HepG2 (cell line): ENCODE data around the gene PRKCE. TPM values are rescaled to one million over a fixed set of nuclear protein-coding genes. Genes with fewer than 3 reads are reported as not detected.

ENCODE experiments used
- ATAC-seq: fragments of 200-7000 bp; cut with Tn5 transposase; 3 replicates; pipeline ENCODE4 v1.9.1; 2020; ENCODE audit warnings: mild to moderate bottlenecking, moderate library complexity
- BruUV-seq: library from RNA; stranded (reverse); fragments of 400-500 nt; replicated peaks from 2 replicates; lab custom pipeline; 2021; lab: Mats Ljungman, UMichigan
- CTCF ChIA-PET: fragments of 300-600 bp; formaldehyde crosslinking; extraction: SDS; loops from one replicate; lab custom pipeline; 2021; ENCODE audit warnings: low total read pairs, inconsistent platforms, low intra/inter-chr PET ratio; lab: Yijun Ruan, JAX
- POLR2A ChIA-PET: fragments of 350-600 bp; sonication (Branson Sonifier 250); formaldehyde crosslinking; loops from one replicate; lab custom pipeline; 2020; ENCODE audit warnings: antibody characterized with exemption, inconsistent platforms; lab: Yijun Ruan, JAX
- DNase-seq: peaks from one replicate; pipeline ENCODE4 v3.0.0-alpha.2; 2015; ENCODE audit warnings: low spot score
- FAIRE-seq: peaks from 3 replicates; lab custom pipeline; 2011; peaks lifted over from hg19 to GRCh38; lab: Jason Lieb, UNC
- H2AFZ ChIP-seq: one replicate; pipeline ENCODE4 v1.6.1; 2011; ENCODE audit warnings: low read length, inconsistent platforms
- H3K27ac ChIP-seq: fragments of 300-600 bp; 3 replicates; pipeline ENCODE4 v1.8.0; 2011; ENCODE audit warnings: mixed run types, mild to moderate bottlenecking, mixed read lengths, low read length, inconsistent platforms; ENCODE audit not compliant: insufficient read depth; ENCODE audit errors: extremely low read length
- H3K27me3 ChIP-seq, 2 experiments: fragments of 200-600 bp in 1 of 2; 2 replicates in 1 of 2; 3 replicates in 1 of 2; pipeline versions ENCODE4 v1.6.0 to v1.8.0; 2011; ENCODE audit warnings: low read length in 2 of 2, mild to moderate bottlenecking in 2 of 2, moderate library complexity in 2 of 2, inconsistent platforms in 1 of 2; ENCODE audit not compliant: insufficient read depth in 2 of 2, control insufficient read depth in 1 of 2
- H3K36me3 ChIP-seq, 2 experiments: fragments of 200-600 bp in 1 of 2; replicated peaks in 1 of 2; 2 replicates in 1 of 2; 3 replicates in 1 of 2; pipeline versions ENCODE4 v1.5.1 to v1.8.0; 2011; ENCODE audit warnings: low read length in 2 of 2, inconsistent platforms in 1 of 2; ENCODE audit not compliant: insufficient read depth in 2 of 2, control insufficient read depth in 1 of 2
- H3K4me1 ChIP-seq: 2 replicates; pipeline ENCODE4 v1.5.1; 2012; ENCODE audit warnings: low read length, inconsistent platforms; ENCODE audit not compliant: insufficient read depth
- H3K4me2 ChIP-seq: 2 replicates; pipeline ENCODE4 v1.6.0; 2011; ENCODE audit warnings: low read depth, low read length, inconsistent platforms
- H3K4me3 ChIP-seq, 3 experiments: fragments of 200-600 bp in 1 of 3; sonication (generic), shearing (Covaris generic) in 1 of 3; replicated peaks in 1 of 3; 2 replicates each; pipeline ENCODE4 v1.5.1; 2011 to 2016; ENCODE audit warnings: low read length in 3 of 3, inconsistent platforms in 2 of 3, low read depth in 2 of 3, mild to moderate bottlenecking in 2 of 3, control low read depth in 1 of 3, mixed read lengths in 1 of 3; ENCODE audit not compliant: insufficient read depth in 1 of 3
- H3K79me2 ChIP-seq: one replicate; pipeline ENCODE4 v1.6.1; 2011; ENCODE audit warnings: low read length, inconsistent platforms; ENCODE audit not compliant: insufficient read depth
- H3K9ac ChIP-seq: 2 replicates; pipeline ENCODE4 v1.6.0; 2011; ENCODE audit warnings: mild to moderate bottlenecking, low read depth, low read length, inconsistent platforms; ENCODE audit not compliant: insufficient read depth
- H3K9me3 ChIP-seq: 2 replicates; pipeline ENCODE4 v1.5.1; 2012; ENCODE audit warnings: mild to moderate bottlenecking, low read length
- H4K20me1 ChIP-seq: 2 replicates; pipeline ENCODE4 v1.6.0; 2011; ENCODE audit warnings: inconsistent platforms, mild to moderate bottlenecking, low read length, moderate library complexity; ENCODE audit not compliant: insufficient read depth
- E2F1 ChIP-seq: sonication (generic); formaldehyde crosslinking; IDR thresholded peaks from 2 replicates; pipeline ENCODE4 v1.5.0; 2020; ENCODE audit warnings: missing genetic modification reagents
- ISX ChIP-seq: sonication (generic); formaldehyde crosslinking; conservative IDR thresholded peaks from 2 replicates; pipeline ENCODE4 v1.5.0; 2020; ENCODE audit warnings: missing genetic modification reagents
- SIN3B ChIP-seq: fragments of 150-350 bp; IDR thresholded peaks from 2 replicates; pipeline ENCODE4 v1.6.1; 2014; ENCODE audit warnings: low read length
- ZBTB34 ChIP-seq: sonication (generic); formaldehyde crosslinking; IDR thresholded peaks from 2 replicates; pipeline ENCODE4 v1.8.0; 2022; ENCODE audit warnings: mild to moderate bottlenecking, missing genetic modification reagents
- ZNF609 ChIP-seq: sonication (generic); formaldehyde crosslinking; IDR thresholded peaks from 2 replicates; pipeline ENCODE4 v1.4.0; 2020; ENCODE audit warnings: mild to moderate bottlenecking, missing genetic modification reagents, borderline replicate concordance
- ZNF761 ChIP-seq: sonication (generic); formaldehyde crosslinking; conservative IDR thresholded peaks from 2 replicates; pipeline ENCODE4 v1.4.0; 2020; ENCODE audit warnings: mild to moderate bottlenecking, missing genetic modification reagents
- WGBS: methylation state at CpG from one replicate; pipeline ENCODE4 v1.1.6; 2017; ENCODE audit warnings: low lambda C conversion rate; 5-methylcytosine and 5-hydroxymethylcytosine counted together
- in situ Hi-C: cut with HindIII; loops from 2 replicates; pipeline ENCODE4 v1.10.0; 2017; ENCODE audit warnings: low pct_unique_long_range_greater_than_20kb; ENCODE audit not compliant: extremely low pct_ligation_motif_present
- intact Hi-C: fragments of 100-400 bp; cut with micrococcal nuclease; formaldehyde crosslinking; loops from one replicate; pipeline ENCODE4 v1.10.0; 2022; ENCODE audit not compliant: unreplicated experiment
- polyA plus RNA-seq, 8 experiments: library from polyadenylated mRNA; depleted of rRNA in 3 of 8; stranded (reverse) in 7 of 8; unstranded in 1 of 8; fragments of >200 nt; fragmentation: Illumina TruSeq in 4 of 8; extraction: Trizol in 4 of 8; gene quantifications; 2 replicates each; pipeline versions ENCODE4 v1.2.1 to v1.2.3, GENCODE V29; 2011 to 2016; ENCODE audit warnings: low read depth in 4 of 8, missing spikeins in 1 of 8, mixed read lengths in 1 of 8; ENCODE audit not compliant: insufficient read depth in 1 of 8
- total RNA-seq, 5 experiments: library from RNA; depleted of rRNA; stranded (reverse); fragments of >200 nt; fragmentation: Illumina TruSeq; extraction: Trizol; gene quantifications; 2 replicates each; pipeline ENCODE4 v1.2.3, GENCODE V29; 2016; ENCODE audit warnings: low read depth in 1 of 5

Gene PRKCE
- total and polyA plus RNA-seq, 2 of the 13 experiments (the other 11 are each of a cell fraction or from before 2014, with no cell fraction given) = 1.0 to 3.9 TPM

GRCh38 chr2:46001290-46001689 lies 349.8 kb downstream of the PRKCE start:
- DNase-seq (no peak), ATAC-seq (no peak)
- H3K79me2 ChIP-seq = no peaks in the 10 kb centered on the region
- no peak overlapping the region for H3K27ac ChIP-seq
- TF ChIP-seq ISX (0 out of 2 replicates have a peak, but pooled peaks have one; percentile 34), ZNF609 (CRISPR knock-in tag) (no peak), E2F1 (peak; percentile 27; the same call in 1 of the 2 replicates), ZNF761 (CRISPR knock-in tag) (no peak), SIN3B (no peak), ZBTB34 (CRISPR knock-in tag) (no peak)
- TF ChIP-seq, all 625 proteins: peak for 2
- Histone ChIP-seq H2AFZ (no peak overlapping the region), H4K20me1 (no peaks in the 10 kb centered on the region), H3K9ac (no peak overlapping the region), H3K36me3 (no peaks in the 10 kb centered on the region), H3K4me2 (no peak overlapping the region), H3K4me1 (peaks cover 35% of the 10 kb centered on the region), H3K9me3 (no peaks in the 10 kb centered on the region), H3K27me3 (no peaks in the 10 kb centered on the region), H3K4me3 (no peak overlapping the region)
- intact Hi-C loops = no loop called here
- FAIRE-seq = no peak
- ChIA-PET CTCF (no interaction called here), POLR2A (interaction anchor here (2.6 kb wide), 1 partner anchor 9 kb away, joined by 20 read pairs; no protein-coding TSS in a partner anchor)
- in situ Hi-C loops = no loop called here
- WGBS = 97% methylated on average over 7 of the region's 7 CpGs
- BruUV-seq = no TSS peak
